T-helper 22 cell (primary cell): ENCODE results near the gene EHBP1L1.

ENCODE experiments used
- DNase-seq: peaks from one replicate; pipeline ENCODE4 v3.0.0-alpha.2; 2020; ENCODE audit warnings: low read depth

The EHBP1L1 gene

GRCh38 chr11:65616575-65617001 lies 40.7 kb downstream of the EHBP1L1 start:
- no peak for DNase-seq

- DNase-seq = no peak
Observed at GRCh38 chr11:65617136-65617850, 41.4 kb downstream of the EHBP1L1 start.

GRCh38 chr11:65617990-65618751 lies 42.3 kb downstream of the EHBP1L1 start:
- no peak for DNase-seq

GRCh38 chr11:65618763-65619162 lies 42.9 kb downstream of the EHBP1L1 start:
- no peak for DNase-seq

- no peak for DNase-seq
Observed at GRCh38 chr11:65619281-65619928, 43.6 kb downstream of the EHBP1L1 start.

- DNase-seq = no peak
Observed at GRCh38 chr11:65620666-65621065, 44.8 kb downstream of the EHBP1L1 start.

- no peak for DNase-seq
Observed at GRCh38 chr11:65621460-65621859, 45.6 kb downstream of the EHBP1L1 start.

GRCh38 chr11:65622011-65622410 lies 46.2 kb downstream of the EHBP1L1 start:
- DNase-seq = no peak

GRCh38 chr11:65623177-65623576 lies 47.3 kb downstream of the EHBP1L1 start:
- DNase-seq = no peak

- no peak for DNase-seq
Observed at GRCh38 chr11:65623852-65624616, 48.2 kb downstream of the EHBP1L1 start.

- no peak for DNase-seq
Observed at GRCh38 chr11:65624931-65625627, 49.2 kb downstream of the EHBP1L1 start.

GRCh38 chr11:65625628-65626342 lies 49.9 kb downstream of the EHBP1L1 start:
- DNase-seq = no peak

GRCh38 chr11:65627202-65627601 lies 51.3 kb downstream of the EHBP1L1 start:
- DNase-seq = no peak

GRCh38 chr11:65629579-65629978 lies 53.7 kb downstream of the EHBP1L1 start:
- DNase-seq = no peak

- no peak for DNase-seq
Observed at GRCh38 chr11:65630215-65630614, 54.4 kb downstream of the EHBP1L1 start.

GRCh38 chr11:65633390-65634108 lies 57.7 kb downstream of the EHBP1L1 start:
- DNase-seq = no peak

GRCh38 chr11:65634109-65634436 lies 58.2 kb downstream of the EHBP1L1 start:
- DNase-seq = no peak

- no peak for DNase-seq
Observed at GRCh38 chr11:65634440-65634839, 58.6 kb downstream of the EHBP1L1 start.

- no peak for DNase-seq
Observed at GRCh38 chr11:65634905-65635731, 59.3 kb downstream of the EHBP1L1 start.
